Stimulated activated CD4-positive, alpha-beta T cell treated with anti-CD3 and anti-CD28 coated beads, Interleukin-4, amount 100 ng/mL, for 1 hour (primary cell): Measurements from ENCODE around the gene SLC41A3.

Experiments used
- DNase-seq: peaks from one replicate; pipeline ENCODE4 v3.0.0-alpha.2; 2020

SLC41A3 gene

GRCh38 chr3:126119008-126119675 is 35.2 kb upstream of the SLC41A3 start:
- DNase-seq = no peak

GRCh38 chr3:126118591-126118990 is 34.7 kb upstream of the SLC41A3 start:
- DNase-seq = no peak

GRCh38 chr3:126117786-126118185 is 33.9 kb upstream of the SLC41A3 start:
- DNase-seq = no peak

- DNase-seq = no peak
Observed at GRCh38 chr3:126117212-126117611, 33.3 kb upstream of the SLC41A3 start.

- no peak for DNase-seq
Observed at GRCh38 chr3:126116526-126116925, 32.6 kb upstream of the SLC41A3 start.

GRCh38 chr3:126114443-126115386 is 30.8 kb upstream of the SLC41A3 start:
- DNase-seq = no peak

GRCh38 chr3:126113733-126114442 is 30.0 kb upstream of the SLC41A3 start:
- no peak for DNase-seq

- no peak for DNase-seq
Observed at GRCh38 chr3:126113238-126113555, 29.3 kb upstream of the SLC41A3 start.

GRCh38 chr3:126112531-126113237 is 28.8 kb upstream of the SLC41A3 start:
- DNase-seq = no peak

GRCh38 chr3:126111566-126112475 is 27.9 kb upstream of the SLC41A3 start:
- DNase-seq = no peak

GRCh38 chr3:126111126-126111551 is 27.2 kb upstream of the SLC41A3 start:
- DNase-seq = no peak

GRCh38 chr3:126110431-126111125 is 26.7 kb upstream of the SLC41A3 start:
- DNase-seq = no peak

GRCh38 chr3:126109880-126110235 is 25.9 kb upstream of the SLC41A3 start:
- DNase-seq = no peak

- DNase-seq = no peak
Observed at GRCh38 chr3:126109146-126109879, 25.4 kb upstream of the SLC41A3 start.

- DNase-seq = no peak
Observed at GRCh38 chr3:126108676-126109050, 24.7 kb upstream of the SLC41A3 start.

- no peak for DNase-seq
Observed at GRCh38 chr3:126107957-126108675, 24.2 kb upstream of the SLC41A3 start.

GRCh38 chr3:126107203-126107939 is 23.4 kb upstream of the SLC41A3 start:
- no peak for DNase-seq

GRCh38 chr3:126106336-126107202 is 22.6 kb upstream of the SLC41A3 start:
- no peak for DNase-seq
